ENCODE results near the gene KIF5A.

- TF ChIP-seq CTCF (IDR thresholded peaks at IDR 0.05): no peak
- TF ChIP-seq POLR2A (IDR thresholded peaks at IDR 0.05): no peak
Measured at GRCh38 chr12:57618966-57619433, 69.2 kb downstream of the KIF5A start.

Measured in right lobe of liver (tissue), 4 donors.